HEK293 (cell line): ENCODE measurements around the gene ADSS1.
A peak's percentile ranks its signal among the peaks of the same experiment; 100 is the strongest.

Source experiments
- CTCF ChIA-PET: fragments of 350-600 bp; formaldehyde crosslinking; extraction: SDS; loops from one replicate; lab custom pipeline; 2021; ENCODE audit warnings: antibody characterized with exemption; lab: Yijun Ruan, JAX
- POLR2A ChIA-PET: fragments of 300-600 bp; formaldehyde crosslinking; extraction: SDS; loops from one replicate; lab custom pipeline; 2020; ENCODE audit warnings: antibody characterized with exemption, inconsistent platforms; lab: Yijun Ruan, JAX
- H3K27ac ChIP-seq: fragments of 200-500 bp; sonication (Bioruptor generic); 2 replicates; pipeline ENCODE4 v1.5.1; 2014; ENCODE audit warnings: low read depth, low read length, control low read depth, inconsistent platforms; ENCODE audit errors: extremely low read depth
- H3K36me3 ChIP-seq, 2 experiments: fragments of 200-500 bp in 1 of 2; sonication (Bioruptor generic) in 1 of 2; 1 replicate in 1 of 2; 2 replicates in 1 of 2; pipeline ENCODE4 v1.5.1; 2014 to 2017; ENCODE audit warnings: inconsistent platforms in 2 of 2, low read length in 2 of 2; ENCODE audit not compliant: control insufficient read depth in 2 of 2, insufficient read depth in 1 of 2
- H3K4me1 ChIP-seq: fragments of 200-500 bp; sonication (Bioruptor generic); 2 replicates; pipeline ENCODE4 v1.5.1; 2014; ENCODE audit warnings: mild to moderate bottlenecking, low read length, inconsistent platforms; ENCODE audit not compliant: control insufficient read depth, insufficient read depth
- H3K4me3 ChIP-seq: 2 replicates; pipeline ENCODE4 v1.5.1; 2011; ENCODE audit warnings: low read depth, mild to moderate bottlenecking, control low read depth, low read length, moderate library complexity
- H3K9me3 ChIP-seq: fragments of 200-500 bp; sonication (Bioruptor generic); 2 replicates; pipeline ENCODE4 v1.5.1; 2014; ENCODE audit warnings: low read depth, low read length, inconsistent platforms; ENCODE audit not compliant: control insufficient read depth, insufficient read depth
- GLIS1 ChIP-seq: fragments of 450-650 bp; formaldehyde crosslinking; IDR thresholded peaks from 2 replicates; pipeline ENCODE4 v1.5.1; 2016; ENCODE audit warnings: missing biosample characterization, missing genetic modification characterization
- MZF1 ChIP-seq: fragments of 450-650 bp; formaldehyde crosslinking; IDR thresholded peaks from 2 replicates; pipeline ENCODE4 v1.5.1; 2017; ENCODE audit warnings: missing biosample characterization, missing genetic modification characterization, borderline replicate concordance
- REPIN1 ChIP-seq: fragments of 450-650 bp; formaldehyde crosslinking; IDR thresholded peaks from 2 replicates; pipeline ENCODE4 v1.5.1; 2017; ENCODE audit warnings: missing biosample characterization, missing genetic modification characterization, low read depth
- SCRT1 ChIP-seq: fragments of 450-650 bp; formaldehyde crosslinking; IDR thresholded peaks from 2 replicates; pipeline ENCODE4 v1.5.1; 2016; ENCODE audit warnings: missing biosample characterization, missing genetic modification characterization, borderline replicate concordance
- SP7 ChIP-seq: fragments of 450-650 bp; formaldehyde crosslinking; IDR thresholded peaks from 2 replicates; pipeline ENCODE4 v1.5.1; 2016; ENCODE audit warnings: missing biosample characterization, missing genetic modification characterization
- TRIM28 ChIP-seq: IDR thresholded peaks from 2 replicates; pipeline ENCODE4 v1.6.1; 2011; ENCODE audit warnings: low read length, control low read depth, borderline replicate concordance
- ZBTB7A ChIP-seq: fragments of 450-650 bp; formaldehyde crosslinking; IDR thresholded peaks from 2 replicates; pipeline ENCODE4 v1.5.1; 2016; ENCODE audit warnings: low read depth, missing biosample characterization, missing genetic modification characterization
- ZNF114 ChIP-seq: fragments of 450-650 bp; formaldehyde crosslinking; IDR thresholded peaks from 2 replicates; pipeline ENCODE4 v1.5.0; 2017; ENCODE audit warnings: missing biosample characterization, missing genetic modification characterization
- ZNF140 ChIP-seq: fragments of 450-650 bp; formaldehyde crosslinking; IDR thresholded peaks from 2 replicates; pipeline ENCODE4 v1.5.1; 2016; ENCODE audit warnings: missing biosample characterization, missing genetic modification characterization
- ZNF211 ChIP-seq: fragments of 450-650 bp; formaldehyde crosslinking; IDR thresholded peaks from 2 replicates; pipeline ENCODE4 v1.5.1; 2016; ENCODE audit warnings: low read depth, missing biosample characterization, missing genetic modification characterization
- ZNF214 ChIP-seq: fragments of 450-650 bp; formaldehyde crosslinking; IDR thresholded peaks from 2 replicates; pipeline ENCODE4 v1.5.1; 2017; ENCODE audit warnings: missing biosample characterization, mild to moderate bottlenecking, missing genetic modification characterization, borderline replicate concordance
- ZNF311 ChIP-seq: fragments of 450-650 bp; formaldehyde crosslinking; IDR thresholded peaks from 2 replicates; pipeline ENCODE4 v1.5.1; 2017; ENCODE audit warnings: missing biosample characterization, missing genetic modification characterization, borderline replicate concordance
- ZNF335 ChIP-seq: fragments of 450-650 bp; formaldehyde crosslinking; conservative IDR thresholded peaks from 2 replicates; pipeline ENCODE4 v1.5.1; 2016; ENCODE audit warnings: missing biosample characterization, missing genetic modification characterization
- ZNF341 ChIP-seq: fragments of 450-650 bp; formaldehyde crosslinking; IDR thresholded peaks from 2 replicates; pipeline ENCODE4; 2016; ENCODE audit warnings: low read depth, missing biosample characterization, missing genetic modification characterization
- ZNF350 ChIP-seq: fragments of 450-650 bp; formaldehyde crosslinking; IDR thresholded peaks from 2 replicates; pipeline ENCODE4 v1.5.0; 2017; ENCODE audit warnings: missing biosample characterization, mild to moderate bottlenecking, missing genetic modification characterization
- ZNF423 ChIP-seq: fragments of 450-650 bp; formaldehyde crosslinking; IDR thresholded peaks from 2 replicates; pipeline ENCODE4 v1.5.1; 2016; ENCODE audit warnings: missing biosample characterization, missing genetic modification characterization
- ZNF561 ChIP-seq: fragments of 450-650 bp; IDR thresholded peaks from 2 replicates; pipeline ENCODE4 v1.5.1; 2018; ENCODE audit warnings: missing biosample characterization, missing genetic modification characterization, borderline replicate concordance
- ZNF600 ChIP-seq: fragments of 450-650 bp; formaldehyde crosslinking; IDR thresholded peaks from 2 replicates; pipeline ENCODE4 v1.5.1; 2016; ENCODE audit warnings: missing biosample characterization, missing genetic modification characterization
- ZNF623 ChIP-seq: fragments of 450-650 bp; formaldehyde crosslinking; IDR thresholded peaks from 2 replicates; pipeline ENCODE4 v1.5.1; 2016; ENCODE audit warnings: missing biosample characterization, missing genetic modification characterization
- ZNF624 ChIP-seq: fragments of 450-650 bp; formaldehyde crosslinking; IDR thresholded peaks from 2 replicates; pipeline ENCODE4 v1.5.1; 2017; ENCODE audit warnings: missing biosample characterization, missing genetic modification characterization
- ZNF837 ChIP-seq: fragments of 450-650 bp; formaldehyde crosslinking; IDR thresholded peaks from 2 replicates; pipeline ENCODE4 v1.5.1; 2016; ENCODE audit warnings: missing biosample characterization, missing genetic modification characterization
- ZSCAN23 ChIP-seq: fragments of 450-650 bp; formaldehyde crosslinking; IDR thresholded peaks from 2 replicates; pipeline ENCODE4 v1.5.1; 2016; ENCODE audit warnings: missing biosample characterization, missing genetic modification characterization
- TF ChIP-seq, protein P1 (sequence below): fragments of 450-650 bp; formaldehyde crosslinking; IDR thresholded peaks from 2 replicates; pipeline ENCODE4 v1.5.1; 2016; ENCODE audit warnings: missing biosample characterization, missing genetic modification characterization
- TF ChIP-seq, protein P2 (sequence below): fragments of 450-650 bp; formaldehyde crosslinking; IDR thresholded peaks from 2 replicates; pipeline ENCODE4 v1.5.1; 2016; ENCODE audit warnings: missing biosample characterization, missing genetic modification characterization
- TF ChIP-seq, protein P3 (sequence below): fragments of 450-650 bp; formaldehyde crosslinking; IDR thresholded peaks from 2 replicates; pipeline ENCODE4 v1.5.1; 2016; ENCODE audit warnings: missing biosample characterization, missing genetic modification characterization
- TF ChIP-seq, protein P4 (sequence below): fragments of 450-650 bp; formaldehyde crosslinking; IDR thresholded peaks from 2 replicates; pipeline ENCODE4 v1.5.1; 2016; ENCODE audit warnings: missing biosample characterization, missing genetic modification characterization
- TF ChIP-seq, protein P5 (sequence below): fragments of 450-650 bp; formaldehyde crosslinking; IDR thresholded peaks from 2 replicates; pipeline ENCODE4 v1.5.1; 2017; ENCODE audit warnings: missing biosample characterization, missing genetic modification characterization
- TF ChIP-seq, protein P6 (sequence below): sonication (generic); formaldehyde crosslinking; IDR thresholded peaks from 2 replicates; pipeline ENCODE4 v1.8.1; 2022; ENCODE audit warnings: mild to moderate bottlenecking, moderate library complexity, missing genetic modification reagents

Gene ADSS1

DNA sequence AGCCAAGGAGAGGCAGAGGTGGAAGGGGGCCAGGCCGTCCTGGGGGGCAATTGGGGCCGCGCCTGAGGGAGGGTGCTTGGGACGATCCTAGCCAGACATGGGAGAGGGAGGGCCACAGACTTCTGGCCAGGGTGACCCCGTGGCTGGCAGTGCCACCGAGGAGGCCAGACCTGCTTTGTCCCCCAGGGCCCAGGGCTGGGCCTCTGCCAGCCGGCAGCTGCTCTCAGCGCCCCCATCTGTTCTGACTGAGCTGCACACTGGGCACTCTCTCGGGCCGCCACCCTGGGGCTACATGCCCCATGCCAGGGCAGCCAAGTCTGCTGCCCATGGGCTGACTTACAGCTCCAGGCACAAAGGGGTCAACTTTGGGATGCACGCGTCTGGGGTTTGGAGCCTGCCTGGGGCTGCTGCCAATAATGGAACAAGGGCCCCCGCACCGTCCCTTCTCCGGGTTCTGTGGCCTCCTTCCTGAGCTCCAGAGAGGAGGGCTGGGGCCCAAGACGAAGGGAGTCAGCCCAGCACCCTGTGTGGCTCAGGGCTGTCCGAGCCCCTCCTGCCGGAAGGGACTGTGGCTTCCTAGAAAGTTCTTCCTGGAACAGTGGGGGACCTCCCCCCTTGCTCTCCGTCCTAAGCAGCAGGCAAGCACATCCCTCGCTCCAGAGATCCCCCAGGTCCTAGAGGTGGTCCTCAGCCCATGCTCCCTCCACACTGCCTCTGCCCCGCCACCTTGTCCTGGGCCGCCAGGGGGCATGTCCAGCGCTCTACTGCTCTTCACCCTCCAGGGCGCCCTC, 1.1 kb downstream of the ADSS1 start:
- ChIA-PET CTCF (interaction anchor here (0.6 to 2.0 kb wide), 5 partner anchors 11 to 525 kb away, joined by 3 to 4 read pairs (median 3); no protein-coding TSS in a partner anchor), POLR2A (no interaction called here)
- H3K9me3 ChIP-seq, result no peaks in the 10 kb centered on the region
- H3K4me3 ChIP-seq, result no peak overlapping the region
- H3K4me1 ChIP-seq, result no peaks in the 10 kb centered on the region; the same call in 1 of the 2 replicates
- H3K36me3 ChIP-seq, result no peaks in the 10 kb centered on the region
- no peak overlapping the region for H3K27ac ChIP-seq
- TF ChIP-seq SP7, result no peak
- peak; percentile 88 for TF ChIP-seq GLIS1 (tag by site-specific recombination)
- no peak for TF ChIP-seq ZNF114 (tag by site-specific recombination)
- no peak for TF ChIP-seq TRIM28
- TF ChIP-seq ZBTB7A (tag by site-specific recombination), result 0 out of 2 replicates have a peak, but pooled peaks have one; percentile 38
- TF ChIP-seq, protein P1, sequence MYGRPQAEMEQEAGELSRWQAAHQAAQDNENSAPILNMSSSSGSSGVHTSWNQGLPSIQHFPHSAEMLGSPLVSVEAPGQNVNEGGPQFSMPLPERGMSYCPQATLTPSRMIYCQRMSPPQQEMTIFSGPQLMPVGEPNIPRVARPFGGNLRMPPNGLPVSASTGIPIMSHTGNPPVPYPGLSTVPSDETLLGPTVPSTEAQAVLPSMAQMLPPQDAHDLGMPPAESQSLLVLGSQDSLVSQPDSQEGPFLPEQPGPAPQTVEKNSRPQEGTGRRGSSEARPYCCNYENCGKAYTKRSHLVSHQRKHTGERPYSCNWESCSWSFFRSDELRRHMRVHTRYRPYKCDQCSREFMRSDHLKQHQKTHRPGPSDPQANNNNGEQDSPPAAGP (tag by site-specific recombination), result no peak
- TF ChIP-seq ZNF341 (tag by site-specific recombination), result no peak
- no peak for TF ChIP-seq ZSCAN23 (tag by site-specific recombination)
- no peak for TF ChIP-seq ZNF214
- TF ChIP-seq ZNF423 (tag by site-specific recombination), result no peak
- no peak for TF ChIP-seq ZNF623 (tag by site-specific recombination)
- TF ChIP-seq ZNF837 (tag by site-specific recombination), result no peak
- TF ChIP-seq, protein P2, sequence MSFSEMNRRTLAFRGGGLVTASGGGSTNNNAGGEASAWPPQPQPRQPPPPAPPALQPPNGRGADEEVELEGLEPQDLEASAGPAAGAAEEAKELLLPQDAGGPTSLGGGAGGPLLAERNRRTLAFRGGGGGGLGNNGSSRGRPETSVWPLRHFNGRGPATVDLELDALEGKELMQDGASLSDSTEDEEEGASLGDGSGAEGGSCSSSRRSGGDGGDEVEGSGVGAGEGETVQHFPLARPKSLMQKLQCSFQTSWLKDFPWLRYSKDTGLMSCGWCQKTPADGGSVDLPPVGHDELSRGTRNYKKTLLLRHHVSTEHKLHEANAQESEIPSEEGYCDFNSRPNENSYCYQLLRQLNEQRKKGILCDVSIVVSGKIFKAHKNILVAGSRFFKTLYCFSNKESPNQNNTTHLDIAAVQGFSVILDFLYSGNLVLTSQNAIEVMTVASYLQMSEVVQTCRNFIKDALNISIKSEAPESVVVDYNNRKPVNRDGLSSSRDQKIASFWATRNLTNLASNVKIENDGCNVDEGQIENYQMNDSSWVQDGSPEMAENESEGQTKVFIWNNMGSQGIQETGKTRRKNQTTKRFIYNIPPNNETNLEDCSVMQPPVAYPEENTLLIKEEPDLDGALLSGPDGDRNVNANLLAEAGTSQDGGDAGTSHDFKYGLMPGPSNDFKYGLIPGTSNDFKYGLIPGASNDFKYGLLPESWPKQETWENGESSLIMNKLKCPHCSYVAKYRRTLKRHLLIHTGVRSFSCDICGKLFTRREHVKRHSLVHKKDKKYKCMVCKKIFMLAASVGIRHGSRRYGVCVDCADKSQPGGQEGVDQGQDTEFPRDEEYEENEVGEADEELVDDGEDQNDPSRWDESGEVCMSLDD, result 0 out of 2 replicates have a peak, but pooled peaks have one; percentile 7
- TF ChIP-seq, protein P3, sequence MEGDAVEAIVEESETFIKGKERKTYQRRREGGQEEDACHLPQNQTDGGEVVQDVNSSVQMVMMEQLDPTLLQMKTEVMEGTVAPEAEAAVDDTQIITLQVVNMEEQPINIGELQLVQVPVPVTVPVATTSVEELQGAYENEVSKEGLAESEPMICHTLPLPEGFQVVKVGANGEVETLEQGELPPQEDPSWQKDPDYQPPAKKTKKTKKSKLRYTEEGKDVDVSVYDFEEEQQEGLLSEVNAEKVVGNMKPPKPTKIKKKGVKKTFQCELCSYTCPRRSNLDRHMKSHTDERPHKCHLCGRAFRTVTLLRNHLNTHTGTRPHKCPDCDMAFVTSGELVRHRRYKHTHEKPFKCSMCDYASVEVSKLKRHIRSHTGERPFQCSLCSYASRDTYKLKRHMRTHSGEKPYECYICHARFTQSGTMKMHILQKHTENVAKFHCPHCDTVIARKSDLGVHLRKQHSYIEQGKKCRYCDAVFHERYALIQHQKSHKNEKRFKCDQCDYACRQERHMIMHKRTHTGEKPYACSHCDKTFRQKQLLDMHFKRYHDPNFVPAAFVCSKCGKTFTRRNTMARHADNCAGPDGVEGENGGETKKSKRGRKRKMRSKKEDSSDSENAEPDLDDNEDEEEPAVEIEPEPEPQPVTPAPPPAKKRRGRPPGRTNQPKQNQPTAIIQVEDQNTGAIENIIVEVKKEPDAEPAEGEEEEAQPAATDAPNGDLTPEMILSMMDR (tag by site-specific recombination), result peak; percentile 34; the same call in 1 of the 2 replicates
- no peak for TF ChIP-seq MZF1 (tag by site-specific recombination)
- TF ChIP-seq ZNF561 (tag by site-specific recombination), result no peak
- TF ChIP-seq, protein P4, sequence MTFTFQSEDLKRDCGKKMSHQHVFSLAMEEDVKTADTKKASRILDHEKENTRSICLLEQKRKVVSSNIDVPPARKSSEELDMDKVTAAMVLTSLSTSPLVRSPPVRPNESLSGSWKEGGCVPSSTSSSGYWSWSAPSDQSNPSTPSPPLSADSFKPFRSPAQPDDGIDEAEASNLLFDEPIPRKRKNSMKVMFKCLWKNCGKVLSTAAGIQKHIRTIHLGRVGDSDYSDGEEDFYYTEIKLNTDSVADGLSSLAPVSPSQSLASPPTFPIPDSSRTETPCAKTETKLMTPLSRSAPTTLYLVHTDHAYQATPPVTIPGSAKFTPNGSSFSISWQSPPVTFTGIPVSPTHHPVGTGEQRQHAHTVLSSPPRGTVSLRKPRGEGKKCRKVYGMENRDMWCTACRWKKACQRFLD, result no peak
- no peak for TF ChIP-seq ZNF335 (tag by site-specific recombination)
- TF ChIP-seq, protein P5, sequence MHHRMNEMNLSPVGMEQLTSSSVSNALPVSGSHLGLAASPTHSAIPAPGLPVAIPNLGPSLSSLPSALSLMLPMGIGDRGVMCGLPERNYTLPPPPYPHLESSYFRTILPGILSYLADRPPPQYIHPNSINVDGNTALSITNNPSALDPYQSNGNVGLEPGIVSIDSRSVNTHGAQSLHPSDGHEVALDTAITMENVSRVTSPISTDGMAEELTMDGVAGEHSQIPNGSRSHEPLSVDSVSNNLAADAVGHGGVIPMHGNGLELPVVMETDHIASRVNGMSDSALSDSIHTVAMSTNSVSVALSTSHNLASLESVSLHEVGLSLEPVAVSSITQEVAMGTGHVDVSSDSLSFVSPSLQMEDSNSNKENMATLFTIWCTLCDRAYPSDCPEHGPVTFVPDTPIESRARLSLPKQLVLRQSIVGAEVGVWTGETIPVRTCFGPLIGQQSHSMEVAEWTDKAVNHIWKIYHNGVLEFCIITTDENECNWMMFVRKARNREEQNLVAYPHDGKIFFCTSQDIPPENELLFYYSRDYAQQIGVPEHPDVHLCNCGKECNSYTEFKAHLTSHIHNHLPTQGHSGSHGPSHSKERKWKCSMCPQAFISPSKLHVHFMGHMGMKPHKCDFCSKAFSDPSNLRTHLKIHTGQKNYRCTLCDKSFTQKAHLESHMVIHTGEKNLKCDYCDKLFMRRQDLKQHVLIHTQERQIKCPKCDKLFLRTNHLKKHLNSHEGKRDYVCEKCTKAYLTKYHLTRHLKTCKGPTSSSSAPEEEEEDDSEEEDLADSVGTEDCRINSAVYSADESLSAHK (tag by site-specific recombination), result no peak
- TF ChIP-seq, protein P6, sequence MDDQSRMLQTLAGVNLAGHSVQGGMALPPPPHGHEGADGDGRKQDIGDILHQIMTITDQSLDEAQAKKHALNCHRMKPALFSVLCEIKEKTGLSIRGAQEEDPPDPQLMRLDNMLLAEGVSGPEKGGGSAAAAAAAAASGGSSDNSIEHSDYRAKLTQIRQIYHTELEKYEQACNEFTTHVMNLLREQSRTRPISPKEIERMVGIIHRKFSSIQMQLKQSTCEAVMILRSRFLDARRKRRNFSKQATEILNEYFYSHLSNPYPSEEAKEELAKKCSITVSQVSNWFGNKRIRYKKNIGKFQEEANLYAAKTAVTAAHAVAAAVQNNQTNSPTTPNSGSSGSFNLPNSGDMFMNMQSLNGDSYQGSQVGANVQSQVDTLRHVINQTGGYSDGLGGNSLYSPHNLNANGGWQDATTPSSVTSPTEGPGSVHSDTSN (CRISPR knock-in tag), result no peak
- no peak for TF ChIP-seq REPIN1 (tag by site-specific recombination)
- no peak for TF ChIP-seq ZNF211 (tag by site-specific recombination)
- TF ChIP-seq ZNF600 (tag by site-specific recombination), result no peak
- TF ChIP-seq ZNF350 (tag by site-specific recombination), result no peak
- no peak for TF ChIP-seq ZNF311
- no peak for TF ChIP-seq SCRT1 (tag by site-specific recombination)
- TF ChIP-seq ZNF624 (tag by site-specific recombination), result no peak
- no peak for TF ChIP-seq ZNF140 (tag by site-specific recombination)
